SK-N-SH treated with all-trans-retinoic acid at 6 μM for 48 hours (cell line): ENCODE data around the gene ZMAT3.

Experiments
- ATAC-seq: fragments of 200-7000 bp; cut with Tn5 transposase; 3 replicates; pipeline ENCODE4 v1.9.1; 2020; ENCODE audit warnings: mild to moderate bottlenecking, moderate library complexity
- ARNTL ChIP-seq: fragments of 450-650 bp; formaldehyde crosslinking; IDR thresholded peaks from 2 replicates; pipeline ENCODE4 v1.5.0; 2020; ENCODE audit warnings: low read depth, mild to moderate bottlenecking, moderate library complexity, borderline replicate concordance
- BACH2 ChIP-seq: fragments of 250-450 bp; sonication (Bioruptor Pico); IDR thresholded peaks from 2 replicates; pipeline ENCODE4 v1.9.0; 2021; ENCODE audit warnings: mild to moderate bottlenecking, borderline replicate concordance
- CSDC2 ChIP-seq: fragments of 250-450 bp; sonication (Bioruptor Pico); IDR thresholded peaks from 2 replicates; pipeline ENCODE4 v1.5.0; 2020; ENCODE audit warnings: mild to moderate bottlenecking, moderate library complexity
- ESRRG ChIP-seq: fragments of 250-450 bp; sonication (Bioruptor Pico); IDR thresholded peaks from 2 replicates; pipeline ENCODE4 v1.6.1; 2021; ENCODE audit warnings: mild to moderate bottlenecking
- GLIS3 ChIP-seq: fragments of 250-450 bp; sonication (Bioruptor Pico); IDR thresholded peaks from 2 replicates; pipeline ENCODE4 v1.5.0; 2020; ENCODE audit warnings: mild to moderate bottlenecking, moderate library complexity
- ISL1 ChIP-seq: fragments of 250-450 bp; sonication (Bioruptor Pico); IDR thresholded peaks from 2 replicates; pipeline ENCODE4 v2.1.2; 2022; ENCODE audit warnings: mild to moderate bottlenecking, moderate library complexity
- PPARA ChIP-seq: fragments of 250-450 bp; sonication (Bioruptor Pico); IDR thresholded peaks from 2 replicates; pipeline ENCODE4 v1.5.0; 2020; ENCODE audit warnings: mild to moderate bottlenecking, borderline replicate concordance
- RARB ChIP-seq: fragments of 250-450 bp; sonication (Bioruptor Pico); IDR thresholded peaks from 2 replicates; pipeline ENCODE4 v1.8.0; 2021; ENCODE audit warnings: mild to moderate bottlenecking, moderate library complexity
- SNAI2 ChIP-seq: fragments of 250-450 bp; sonication (Bioruptor Pico); IDR thresholded peaks from 2 replicates; pipeline ENCODE4 v1.5.0; 2020; ENCODE audit warnings: mild to moderate bottlenecking, moderate library complexity
- TCF4 ChIP-seq: fragments of 250-450 bp; sonication (Bioruptor Pico); IDR thresholded peaks from 2 replicates; pipeline ENCODE4 v1.8.0; 2021; ENCODE audit warnings: mild to moderate bottlenecking, moderate library complexity, borderline replicate concordance
- TOX ChIP-seq: fragments of 250-450 bp; sonication (Bioruptor Pico); IDR thresholded peaks from 2 replicates; pipeline ENCODE4 v1.8.0; 2021; ENCODE audit warnings: mild to moderate bottlenecking, moderate library complexity, borderline replicate concordance
- ZC3H10 ChIP-seq: fragments of 250-450 bp; sonication (Bioruptor Pico); IDR thresholded peaks from 2 replicates; pipeline ENCODE4 v1.5.1; 2021; ENCODE audit warnings: mild to moderate bottlenecking, moderate library complexity
- ZFP3 ChIP-seq: fragments of 250-450 bp; sonication (Bioruptor Pico); IDR thresholded peaks from 2 replicates; pipeline ENCODE4 v1.5.0; 2020; ENCODE audit warnings: mild to moderate bottlenecking, moderate library complexity
- ZFP30 ChIP-seq: fragments of 450-650 bp; formaldehyde crosslinking; IDR thresholded peaks from 2 replicates; pipeline ENCODE4 v1.5.0; 2022; ENCODE audit warnings: mild to moderate bottlenecking, moderate library complexity
- ZNF565 ChIP-seq: fragments of 450-650 bp; formaldehyde crosslinking; conservative IDR thresholded peaks from 2 replicates; pipeline ENCODE4 v1.5.0; 2020; ENCODE audit warnings: low read depth, mild to moderate bottlenecking, moderate library complexity
- ZNF70 ChIP-seq: fragments of 450-650 bp; formaldehyde crosslinking; IDR thresholded peaks from 2 replicates; pipeline ENCODE4 v1.5.0; 2020; ENCODE audit warnings: mild to moderate bottlenecking, moderate library complexity
- ZNF8 ChIP-seq: fragments of 450-650 bp; formaldehyde crosslinking; IDR thresholded peaks from 2 replicates; pipeline ENCODE4 v1.5.0; 2020; ENCODE audit warnings: mild to moderate bottlenecking, moderate library complexity
- TF ChIP-seq, protein P1 (sequence below): fragments of 250-450 bp; sonication (Bioruptor Pico); IDR thresholded peaks from 2 replicates; pipeline ENCODE4 v1.8.0; 2021; ENCODE audit warnings: low read depth, mild to moderate bottlenecking, moderate library complexity, borderline replicate concordance
- TF ChIP-seq, protein P2 (sequence below): fragments of 250-450 bp; sonication (Bioruptor Pico); IDR thresholded peaks from 2 replicates; pipeline ENCODE4 v1.5.0; 2020; ENCODE audit warnings: mild to moderate bottlenecking, moderate library complexity
- TF ChIP-seq, protein P3 (sequence below): fragments of 250-450 bp; sonication (Bioruptor Pico); IDR thresholded peaks from 2 replicates; pipeline ENCODE4 v1.5.1; 2021; ENCODE audit warnings: mild to moderate bottlenecking, moderate library complexity
- TF ChIP-seq, protein P4 (sequence below): fragments of 250-450 bp; sonication (Bioruptor Pico); IDR thresholded peaks from 2 replicates; pipeline ENCODE4 v1.5.1; 2020; ENCODE audit warnings: low read depth, mild to moderate bottlenecking, moderate library complexity

The ZMAT3 gene

DNA sequence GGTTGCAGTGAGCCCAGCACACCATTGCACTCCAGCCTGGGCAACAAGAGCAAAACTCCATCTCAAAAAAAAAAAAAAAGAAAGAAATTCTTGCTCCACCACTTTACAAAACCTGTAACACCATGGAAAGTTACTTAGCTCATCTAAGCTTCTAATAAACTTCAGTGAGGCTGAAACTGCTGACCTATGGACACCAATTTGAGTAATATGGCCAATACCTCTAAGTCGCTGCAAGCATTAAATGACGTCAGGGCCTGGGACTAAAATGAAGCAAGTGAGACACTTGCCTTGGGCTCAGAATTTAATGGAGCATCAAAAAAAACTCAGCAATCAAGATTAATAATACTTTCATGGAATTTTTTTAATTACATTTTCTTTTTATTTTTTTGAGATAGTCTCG is 42.5 kb downstream of the ZMAT3 start:
- TF ChIP-seq ISL1 (CRISPR knock-in tag) (no peak), PPARA (CRISPR knock-in tag) (no peak), TCF4 (CRISPR knock-in tag) (no peak), ESRRG (CRISPR knock-in tag) (no peak), ARNTL (CRISPR knock-in tag) (no peak), ZC3H10 (CRISPR knock-in tag) (no peak), ZNF70 (CRISPR knock-in tag) (no peak), ZFP3 (CRISPR knock-in tag) (no peak), ZNF565 (no peak), BACH2 (CRISPR knock-in tag) (no peak)
- TF ChIP-seq, protein P1, sequence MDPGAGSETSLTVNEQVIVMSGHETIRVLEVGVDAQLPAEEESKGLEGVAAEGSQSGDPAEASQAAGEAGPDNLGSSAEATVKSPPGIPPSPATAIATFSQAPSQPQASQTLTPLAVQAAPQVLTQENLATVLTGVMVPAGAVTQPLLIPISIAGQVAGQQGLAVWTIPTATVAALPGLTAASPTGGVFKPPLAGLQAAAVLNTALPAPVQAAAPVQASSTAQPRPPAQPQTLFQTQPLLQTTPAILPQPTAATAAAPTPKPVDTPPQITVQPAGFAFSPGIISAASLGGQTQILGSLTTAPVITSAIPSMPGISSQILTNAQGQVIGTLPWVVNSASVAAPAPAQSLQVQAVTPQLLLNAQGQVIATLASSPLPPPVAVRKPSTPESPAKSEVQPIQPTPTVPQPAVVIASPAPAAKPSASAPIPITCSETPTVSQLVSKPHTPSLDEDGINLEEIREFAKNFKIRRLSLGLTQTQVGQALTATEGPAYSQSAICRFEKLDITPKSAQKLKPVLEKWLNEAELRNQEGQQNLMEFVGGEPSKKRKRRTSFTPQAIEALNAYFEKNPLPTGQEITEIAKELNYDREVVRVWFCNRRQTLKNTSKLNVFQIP (CRISPR knock-in tag), result no peak
- TF ChIP-seq, protein P2, sequence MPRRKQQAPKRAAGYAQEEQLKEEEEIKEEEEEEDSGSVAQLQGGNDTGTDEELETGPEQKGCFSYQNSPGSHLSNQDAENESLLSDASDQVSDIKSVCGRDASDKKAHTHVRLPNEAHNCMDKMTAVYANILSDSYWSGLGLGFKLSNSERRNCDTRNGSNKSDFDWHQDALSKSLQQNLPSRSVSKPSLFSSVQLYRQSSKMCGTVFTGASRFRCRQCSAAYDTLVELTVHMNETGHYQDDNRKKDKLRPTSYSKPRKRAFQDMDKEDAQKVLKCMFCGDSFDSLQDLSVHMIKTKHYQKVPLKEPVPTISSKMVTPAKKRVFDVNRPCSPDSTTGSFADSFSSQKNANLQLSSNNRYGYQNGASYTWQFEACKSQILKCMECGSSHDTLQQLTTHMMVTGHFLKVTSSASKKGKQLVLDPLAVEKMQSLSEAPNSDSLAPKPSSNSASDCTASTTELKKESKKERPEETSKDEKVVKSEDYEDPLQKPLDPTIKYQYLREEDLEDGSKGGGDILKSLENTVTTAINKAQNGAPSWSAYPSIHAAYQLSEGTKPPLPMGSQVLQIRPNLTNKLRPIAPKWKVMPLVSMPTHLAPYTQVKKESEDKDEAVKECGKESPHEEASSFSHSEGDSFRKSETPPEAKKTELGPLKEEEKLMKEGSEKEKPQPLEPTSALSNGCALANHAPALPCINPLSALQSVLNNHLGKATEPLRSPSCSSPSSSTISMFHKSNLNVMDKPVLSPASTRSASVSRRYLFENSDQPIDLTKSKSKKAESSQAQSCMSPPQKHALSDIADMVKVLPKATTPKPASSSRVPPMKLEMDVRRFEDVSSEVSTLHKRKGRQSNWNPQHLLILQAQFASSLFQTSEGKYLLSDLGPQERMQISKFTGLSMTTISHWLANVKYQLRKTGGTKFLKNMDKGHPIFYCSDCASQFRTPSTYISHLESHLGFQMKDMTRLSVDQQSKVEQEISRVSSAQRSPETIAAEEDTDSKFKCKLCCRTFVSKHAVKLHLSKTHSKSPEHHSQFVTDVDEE (CRISPR knock-in tag), result no peak
- no peak for ATAC-seq

DNA sequence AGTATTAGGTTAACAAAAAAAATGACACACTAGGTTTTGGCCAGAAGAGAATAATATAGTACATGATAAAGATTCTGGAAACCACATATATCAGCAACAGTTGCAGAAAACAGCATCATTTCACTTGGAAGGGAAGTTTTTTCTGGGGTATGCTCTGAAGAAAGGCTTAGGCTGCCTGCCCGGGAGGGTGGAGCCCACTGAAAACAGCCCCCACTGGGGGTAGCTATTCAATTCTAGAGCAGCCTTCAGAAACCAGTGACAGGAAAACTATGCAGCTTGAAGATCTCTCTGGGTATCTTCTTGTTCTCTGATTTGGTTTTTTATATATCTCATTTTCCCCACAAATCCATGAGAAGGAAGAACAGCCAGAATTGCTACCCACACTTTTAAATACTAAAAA is 43.2 kb downstream of the ZMAT3 start:
- ATAC-seq, result no peak
- TF ChIP-seq ZNF8 (CRISPR knock-in tag) (no peak), TOX (CRISPR knock-in tag) (no peak)
- TF ChIP-seq, protein P3, sequence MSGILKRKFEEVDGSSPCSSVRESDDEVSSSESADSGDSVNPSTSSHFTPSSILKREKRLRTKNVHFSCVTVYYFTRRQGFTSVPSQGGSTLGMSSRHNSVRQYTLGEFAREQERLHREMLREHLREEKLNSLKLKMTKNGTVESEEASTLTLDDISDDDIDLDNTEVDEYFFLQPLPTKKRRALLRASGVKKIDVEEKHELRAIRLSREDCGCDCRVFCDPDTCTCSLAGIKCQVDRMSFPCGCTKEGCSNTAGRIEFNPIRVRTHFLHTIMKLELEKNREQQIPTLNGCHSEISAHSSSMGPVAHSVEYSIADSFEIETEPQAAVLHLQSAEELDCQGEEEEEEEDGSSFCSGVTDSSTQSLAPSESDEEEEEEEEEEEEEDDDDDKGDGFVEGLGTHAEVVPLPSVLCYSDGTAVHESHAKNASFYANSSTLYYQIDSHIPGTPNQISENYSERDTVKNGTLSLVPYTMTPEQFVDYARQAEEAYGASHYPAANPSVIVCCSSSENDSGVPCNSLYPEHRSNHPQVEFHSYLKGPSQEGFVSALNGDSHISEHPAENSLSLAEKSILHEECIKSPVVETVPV (CRISPR knock-in tag), result no peak

DNA sequence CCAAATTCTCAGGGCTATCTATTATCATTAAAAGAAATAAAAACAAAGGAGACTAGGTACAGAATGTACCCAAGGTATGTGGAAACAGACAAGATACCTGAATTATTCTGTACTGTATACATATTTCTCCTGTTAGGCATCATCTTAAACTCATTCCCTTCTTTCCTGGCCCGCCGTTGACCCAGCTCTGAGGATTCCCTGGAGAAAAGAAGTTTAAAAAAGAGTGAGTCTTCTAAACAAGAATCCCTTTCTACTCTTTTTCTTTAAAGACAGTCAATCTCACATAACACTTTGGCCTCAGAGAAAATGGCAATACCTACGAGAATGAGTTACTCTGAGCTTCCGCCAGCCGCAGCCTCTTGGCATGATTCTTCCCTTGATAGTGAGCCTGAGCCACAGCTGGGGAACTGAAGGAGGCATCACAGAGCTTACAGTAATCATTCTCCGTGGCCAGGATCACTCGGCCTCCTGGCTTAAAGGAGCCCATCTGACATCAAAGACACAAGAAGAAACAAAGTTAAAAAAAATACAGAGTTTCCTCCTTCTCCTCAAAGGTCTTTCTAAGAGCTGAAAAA is 44.2 kb downstream of the ZMAT3 start:
- ATAC-seq, result peak; percentile 56
- TF ChIP-seq TOX (CRISPR knock-in tag) (no peak), SNAI2 (no peak), RARB (CRISPR knock-in tag) (no peak), ZC3H10 (CRISPR knock-in tag) (no peak), ZFP30 (CRISPR knock-in tag) (no peak), PPARA (CRISPR knock-in tag) (no peak)

DNA sequence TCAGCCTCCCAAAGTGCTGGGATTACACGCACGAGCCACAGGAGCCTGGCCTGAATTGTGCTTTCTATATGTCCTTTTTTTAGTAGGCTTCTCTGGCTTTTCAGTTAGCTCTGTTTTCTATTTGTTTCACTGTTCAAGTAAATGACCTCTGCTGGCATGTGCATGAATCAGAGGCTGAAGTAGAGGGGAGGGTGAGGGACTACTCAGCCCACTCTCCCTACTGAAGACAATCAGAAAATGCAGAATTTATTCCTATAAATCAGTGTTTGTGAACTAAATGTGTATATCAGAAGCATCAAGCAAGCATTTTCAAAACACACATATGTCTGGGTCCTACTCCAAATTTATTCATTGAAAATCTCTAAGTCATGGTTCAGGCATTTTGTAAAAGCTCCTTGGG is 45.0 kb downstream of the ZMAT3 start:
- ATAC-seq, result peak; percentile 48; the same call in 2 of the 3 replicates
- TF ChIP-seq BACH2 (CRISPR knock-in tag) (no peak), GLIS3 (CRISPR knock-in tag) (no peak), CSDC2 (no peak), ZC3H10 (CRISPR knock-in tag) (no peak), ARNTL (CRISPR knock-in tag) (no peak), ZNF8 (CRISPR knock-in tag) (no peak), ISL1 (CRISPR knock-in tag) (no peak), TCF4 (CRISPR knock-in tag) (no peak), SNAI2 (no peak), PPARA (CRISPR knock-in tag) (no peak), ZNF70 (CRISPR knock-in tag) (no peak)
- TF ChIP-seq, protein P1 (CRISPR knock-in tag), result no peak
- TF ChIP-seq, protein P2 (CRISPR knock-in tag), result no peak
- TF ChIP-seq, protein P4, sequence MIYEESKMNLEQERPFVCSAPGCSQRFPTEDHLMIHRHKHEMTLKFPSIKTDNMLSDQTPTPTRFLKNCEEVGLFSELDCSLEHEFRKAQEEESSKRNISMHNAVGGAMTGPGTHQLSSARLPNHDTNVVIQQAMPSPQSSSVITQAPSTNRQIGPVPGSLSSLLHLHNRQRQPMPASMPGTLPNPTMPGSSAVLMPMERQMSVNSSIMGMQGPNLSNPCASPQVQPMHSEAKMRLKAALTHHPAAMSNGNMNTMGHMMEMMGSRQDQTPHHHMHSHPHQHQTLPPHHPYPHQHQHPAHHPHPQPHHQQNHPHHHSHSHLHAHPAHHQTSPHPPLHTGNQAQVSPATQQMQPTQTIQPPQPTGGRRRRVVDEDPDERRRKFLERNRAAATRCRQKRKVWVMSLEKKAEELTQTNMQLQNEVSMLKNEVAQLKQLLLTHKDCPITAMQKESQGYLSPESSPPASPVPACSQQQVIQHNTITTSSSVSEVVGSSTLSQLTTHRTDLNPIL (CRISPR knock-in tag), result no peak
